PC-9 (cell line): ENCODE measurements around the gene TP53I13.

ENCODE experiments used
- EZH2 ChIP-seq: fragments of 200-600 bp; sonication (generic); IDR thresholded peaks from 2 replicates; pipeline ENCODE4 v1.8.0; 2017; ENCODE audit warnings: antibody characterized with exemption, low read depth
- TF ChIP-seq, protein P1 (sequence below): fragments of 200-600 bp; sonication (generic); conservative IDR thresholded peaks from 2 replicates; pipeline ENCODE4 v1.6.1; 2017; ENCODE audit warnings: mixed run types, antibody characterized with exemption, mild to moderate bottlenecking, moderate library complexity

DNA sequence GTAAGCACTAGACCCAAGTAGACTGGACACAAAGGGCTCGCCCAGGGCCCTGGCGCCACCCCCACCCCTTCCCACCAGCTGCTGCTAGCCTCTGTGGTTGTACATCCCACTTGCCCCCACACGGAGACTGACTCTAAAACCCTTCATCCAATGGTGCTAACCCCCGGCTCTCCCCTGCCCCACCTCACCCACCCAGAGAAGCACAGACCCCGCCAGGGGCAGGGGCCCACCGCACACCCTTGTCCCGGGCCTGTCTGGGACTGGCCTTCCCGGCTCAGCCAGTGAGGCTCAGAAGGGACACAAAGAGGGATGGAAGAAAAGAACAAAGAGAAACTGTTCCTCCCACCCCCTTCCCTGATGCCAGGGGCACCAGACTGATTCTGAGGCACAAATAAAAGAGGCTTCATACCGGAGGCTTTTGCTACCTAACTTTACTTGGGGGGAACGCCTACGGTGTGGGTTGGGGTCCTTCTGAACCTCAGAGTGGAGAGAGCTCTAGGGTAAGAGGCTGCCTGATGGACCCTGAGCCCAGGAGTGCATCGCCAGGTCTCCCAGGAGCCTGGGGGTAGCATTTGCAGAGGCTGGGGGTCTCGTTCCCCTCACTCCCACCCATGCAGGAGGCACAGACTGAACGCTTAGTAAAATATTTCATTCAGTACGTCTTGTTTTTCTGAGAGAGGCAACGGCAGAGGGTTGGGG is 46.0 kb downstream of the TP53I13 start:
- TF ChIP-seq, protein P1, sequence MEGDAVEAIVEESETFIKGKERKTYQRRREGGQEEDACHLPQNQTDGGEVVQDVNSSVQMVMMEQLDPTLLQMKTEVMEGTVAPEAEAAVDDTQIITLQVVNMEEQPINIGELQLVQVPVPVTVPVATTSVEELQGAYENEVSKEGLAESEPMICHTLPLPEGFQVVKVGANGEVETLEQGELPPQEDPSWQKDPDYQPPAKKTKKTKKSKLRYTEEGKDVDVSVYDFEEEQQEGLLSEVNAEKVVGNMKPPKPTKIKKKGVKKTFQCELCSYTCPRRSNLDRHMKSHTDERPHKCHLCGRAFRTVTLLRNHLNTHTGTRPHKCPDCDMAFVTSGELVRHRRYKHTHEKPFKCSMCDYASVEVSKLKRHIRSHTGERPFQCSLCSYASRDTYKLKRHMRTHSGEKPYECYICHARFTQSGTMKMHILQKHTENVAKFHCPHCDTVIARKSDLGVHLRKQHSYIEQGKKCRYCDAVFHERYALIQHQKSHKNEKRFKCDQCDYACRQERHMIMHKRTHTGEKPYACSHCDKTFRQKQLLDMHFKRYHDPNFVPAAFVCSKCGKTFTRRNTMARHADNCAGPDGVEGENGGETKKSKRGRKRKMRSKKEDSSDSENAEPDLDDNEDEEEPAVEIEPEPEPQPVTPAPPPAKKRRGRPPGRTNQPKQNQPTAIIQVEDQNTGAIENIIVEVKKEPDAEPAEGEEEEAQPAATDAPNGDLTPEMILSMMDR, result no peak
- no peak for TF ChIP-seq EZH2
